MCF 10A (cell line): ENCODE results near the gene TNF. TPM values are rescaled to one million over a fixed set of nuclear protein-coding genes. Genes with fewer than 3 reads are reported as not detected.

Experiments
- BruUV-seq: library from RNA; stranded (reverse); fragments of 400-500 nt; replicated peaks from 2 replicates; lab custom pipeline; 2021; lab: Mats Ljungman, UMichigan
- CTCF ChIA-PET: fragments of 300-600 bp; sonication (Branson Sonifier 250); formaldehyde crosslinking; extraction: SDS; loops from one replicate; lab custom pipeline; 2021; ENCODE audit warnings: antibody characterized with exemption, inconsistent platforms; lab: Yijun Ruan, JAX
- POLR2A ChIA-PET: fragments of 300-600, 350-650 bp; sonication (Branson Sonifier 250); formaldehyde crosslinking; extraction: SDS; loops from one replicate; lab custom pipeline; 2020; ENCODE audit warnings: antibody characterized with exemption, inconsistent platforms; lab: Yijun Ruan, JAX
- DNase-seq: peaks from one replicate; pipeline ENCODE4 v3.0.0-alpha.2; 2018; ENCODE audit not compliant: unreplicated experiment
- H3K27ac Mint-ChIP-seq: one replicate; pipeline ENCODE4 v1.8.0; 2022; ENCODE audit warnings: mild to moderate bottlenecking, low read depth, mixed read lengths; ENCODE audit not compliant: unreplicated experiment
- H3K27me3 Mint-ChIP-seq: one replicate; pipeline ENCODE4 v1.8.0; 2022; ENCODE audit warnings: mixed read lengths; ENCODE audit not compliant: insufficient read depth, unreplicated experiment
- H3K36me3 Mint-ChIP-seq: one replicate; pipeline ENCODE4 v1.8.0; 2022; ENCODE audit warnings: mild to moderate bottlenecking, moderate library complexity, mixed read lengths; ENCODE audit not compliant: insufficient read depth, unreplicated experiment
- H3K4me1 Mint-ChIP-seq: one replicate; pipeline ENCODE4 v1.8.0; 2022; ENCODE audit warnings: mixed read lengths; ENCODE audit not compliant: insufficient read depth, unreplicated experiment
- H3K4me3 Mint-ChIP-seq: one replicate; pipeline ENCODE4 v1.8.0; 2022; ENCODE audit warnings: mild to moderate bottlenecking, moderate library complexity, mixed read lengths; ENCODE audit not compliant: unreplicated experiment
- H3K9me3 Mint-ChIP-seq: one replicate; pipeline ENCODE4 v1.8.0; 2022; ENCODE audit warnings: mixed read lengths; ENCODE audit not compliant: unreplicated experiment
- CTCF ChIP-seq: fragments of 200-600 bp; IDR thresholded peaks from one replicate; pipeline ENCODE4 v1.8.0; 2022; ENCODE audit warnings: antibody characterized with exemption, mild to moderate bottlenecking; ENCODE audit not compliant: unreplicated experiment
- intact Hi-C: fragments of 100-400 bp; cut with micrococcal nuclease; formaldehyde crosslinking; loops from 2 replicates; pipeline ENCODE4 v1.14.1; 2022
- total RNA-seq: library from RNA; stranded (reverse); gene quantifications from 2 replicates; pipeline ENCODE4 v1.2.3, GENCODE V29; 2022

TNF gene
- total RNA-seq, 1 experiment from 2014 or later = not detected

DNA sequence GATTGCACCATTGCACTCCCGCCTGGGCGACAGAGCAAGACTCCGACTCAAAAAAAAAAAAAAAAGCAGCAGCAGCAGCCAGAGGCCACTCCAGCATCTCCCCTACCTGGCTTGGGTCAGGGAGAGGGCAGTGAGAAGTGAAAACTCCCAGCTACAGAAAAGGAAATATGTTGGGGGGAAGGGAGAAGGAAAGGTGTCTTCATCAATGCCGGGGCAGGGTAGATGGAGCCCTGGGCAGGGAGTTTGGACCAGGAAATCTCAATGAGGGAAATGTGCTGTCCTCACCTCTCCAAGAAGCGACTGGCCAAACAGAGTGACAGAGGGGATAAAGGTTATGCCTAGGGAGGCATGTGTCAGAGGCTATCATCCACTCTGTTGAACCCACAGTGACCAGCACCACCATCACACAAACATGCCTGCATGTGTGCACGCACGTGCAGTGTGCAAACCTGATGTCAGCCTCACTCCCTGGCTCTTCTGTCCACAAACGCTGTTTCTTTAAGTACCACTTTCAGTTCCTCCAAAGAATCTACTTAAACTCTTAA lies 38.8 kb downstream of the TNF start:
- ChIA-PET CTCF (interaction anchor here (0.6 kb wide), 1 partner anchor 275 kb away, joined by 3 read pairs; no protein-coding TSS in a partner anchor), POLR2A (interaction anchor here (1.1 kb wide), 1 partner anchor 38 kb away, joined by 3 read pairs; the partner anchor contains the start of gene BAG6)
- Mint-ChIP-seq H3K4me3 (no peak overlapping the region), H3K9me3 (no peaks in the 10 kb centered on the region), H3K27ac (no peak overlapping the region), H3K4me1 (no peaks in the 10 kb centered on the region), H3K27me3 (no peaks in the 10 kb centered on the region), H3K36me3 (no peaks in the 10 kb centered on the region)
- no peak for TF ChIP-seq CTCF
- intact Hi-C loops = no loop called here
- BruUV-seq = no TSS peak
- DNase-seq = no peak

DNA sequence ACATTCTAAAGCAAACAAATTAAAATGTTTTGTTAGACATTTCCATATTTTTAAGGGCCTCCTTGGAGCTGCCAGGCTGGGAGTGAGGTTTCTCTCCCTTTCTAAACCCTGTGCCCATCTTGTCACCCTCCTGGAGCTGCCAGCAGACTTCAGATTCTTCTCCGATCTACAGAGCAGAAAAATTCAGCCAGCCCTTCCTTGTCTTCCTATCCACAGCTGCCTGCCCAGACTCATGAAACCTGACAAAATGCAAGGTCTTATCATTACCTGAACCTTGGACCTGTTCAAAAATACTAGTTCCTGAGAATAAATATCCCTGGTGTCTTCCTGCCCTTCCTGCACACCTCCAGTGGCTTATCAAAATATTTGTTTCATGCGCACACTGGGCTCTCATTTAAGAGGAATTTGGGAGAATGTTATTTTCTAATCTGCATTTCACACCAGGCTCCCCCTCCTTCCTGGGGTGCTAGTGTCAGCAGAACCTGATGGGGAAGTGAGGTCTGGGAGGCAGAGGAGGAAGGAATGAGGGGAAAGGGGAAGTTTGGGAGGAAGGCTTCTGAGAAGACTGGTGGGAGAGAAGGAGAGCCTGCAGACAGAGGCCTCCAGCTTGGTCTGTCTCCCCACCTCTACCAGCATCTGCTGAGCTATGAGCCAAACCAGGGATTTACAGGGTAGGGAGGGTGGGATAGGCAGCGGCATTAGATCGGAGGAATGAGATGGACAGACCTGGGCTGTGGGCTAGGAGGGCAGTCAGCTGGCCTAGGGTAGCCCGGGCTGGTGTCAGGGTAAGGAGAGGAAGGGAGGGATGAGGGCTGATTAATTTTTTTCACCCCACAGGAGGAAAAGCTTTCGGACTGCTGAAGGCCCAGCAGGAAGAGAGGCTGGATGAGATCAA lies 39.6 kb downstream of the TNF start, which contains the start of gene AIF1:
Gene AIF1, plus strand, starts transcription at position 551 of the 895 bp plus-strand sequence. Its CDS starts 96 bp downstream, at position 647.
- no peak for DNase-seq
- ChIA-PET CTCF (interaction anchor here (1.4 kb wide), 1 partner anchor 16 kb away, joined by 6 read pairs; no protein-coding TSS in a partner anchor), POLR2A (interaction anchor here (0.6 to 1.1 kb wide), 3 partner anchors 37 to 494 kb away, joined by 3 to 4 read pairs (median 3); partner anchors contain the start of genes APOM and BAG6)
- Mint-ChIP-seq H3K36me3 (no peaks in the 10 kb centered on the region), H3K27ac (no peak within 1 kb of the TSS), H3K9me3 (no peaks in the 10 kb centered on the region), H3K27me3 (no peaks in the 10 kb centered on the region), H3K4me3 (no peak within 1 kb of the TSS), H3K4me1 (no peaks in the 10 kb centered on the region)
- intact Hi-C loops = no loop called here
- no TSS peak for BruUV-seq
- no peak for TF ChIP-seq CTCF

- H3K4me3 Mint-ChIP-seq = no peak overlapping the region
- DNase-seq = no peak
- no peaks in the 10 kb centered on the region for H3K27me3 Mint-ChIP-seq
- no TSS peak for BruUV-seq
- intact Hi-C loops = no loop called here
- CTCF ChIA-PET = interaction anchor here (1.4 kb wide), 1 partner anchor 17 kb away, joined by 6 read pairs; no protein-coding TSS in a partner anchor
- no peaks in the 10 kb centered on the region for H3K36me3 Mint-ChIP-seq
- no peak overlapping the region for H3K27ac Mint-ChIP-seq
- no peak for TF ChIP-seq CTCF
- H3K4me1 Mint-ChIP-seq = no peaks in the 10 kb centered on the region
- no peaks in the 10 kb centered on the region for H3K9me3 Mint-ChIP-seq
- POLR2A ChIA-PET = interaction anchor here (0.7 kb wide), 1 partner anchor 495 kb away, joined by 3 read pairs; no protein-coding TSS in a partner anchor
Measured at GRCh38 chr6:31615748-31616147, 40.4 kb downstream of the TNF start.

GRCh38 chr6:31617010-31617409 lies 41.6 kb downstream of the TNF start:
- intact Hi-C loops = no loop called here
- DNase-seq = no peak
- Mint-ChIP-seq H3K36me3 (peaks cover 7% of the 10 kb centered on the region), H3K4me1 (peaks cover 7% of the 10 kb centered on the region), H3K4me3 (no peak overlapping the region), H3K27ac (no peak overlapping the region), H3K27me3 (no peaks in the 10 kb centered on the region), H3K9me3 (no peaks in the 10 kb centered on the region)
- BruUV-seq = no TSS peak
- POLR2A ChIA-PET = no interaction called here
- TF ChIP-seq CTCF = no peak
- CTCF ChIA-PET = interaction anchor here (0.5 to 1.0 kb wide), 4 partner anchors 15 to 895 kb away, joined by 3 to 5 read pairs (median 3); no protein-coding TSS in a partner anchor
